Measurements from ENCODE around the gene SMCO1. TPM values are rescaled to one million over a fixed set of nuclear protein-coding genes. Genes with fewer than 3 reads are reported as not detected.

Gene SMCO1
- total RNA-seq, 1 experiment from 2014 or later = not detected

DNA sequence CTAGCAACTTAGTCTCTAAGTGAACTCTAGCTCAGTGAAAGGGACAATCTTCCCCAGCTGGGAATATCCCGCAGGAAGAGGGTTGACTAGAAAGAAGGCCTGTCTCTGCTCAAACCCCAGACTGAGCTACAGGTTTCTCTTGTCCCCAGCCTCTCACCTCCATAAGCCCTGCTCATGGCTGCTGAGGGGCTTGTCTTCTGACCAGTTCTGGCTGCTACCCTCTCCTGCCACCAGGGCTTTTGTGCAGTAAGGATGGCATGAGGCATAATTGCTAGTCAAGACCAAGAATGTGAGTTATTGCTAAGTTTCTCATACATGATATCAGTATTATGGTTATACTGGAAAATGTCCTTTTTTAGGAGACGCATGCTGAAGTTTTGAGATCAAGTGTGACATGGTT is 31.9 kb upstream of the SMCO1 start:
- Histone ChIP-seq H3K36me3 (ENCODE audit: control insufficient read depth, insufficient read depth, low read length) (no peaks in the 10 kb centered on the region), H3K9me3 (peaks cover 12% of the 10 kb centered on the region; the same call in 1 of the 2 replicates), H3K27me3 (replicated peaks; ENCODE audit: control insufficient read depth, insufficient read depth, low read length) (no peaks in the 10 kb centered on the region), H3K4me3 (ENCODE audit: low read depth, low read length) (no peak overlapping the region), H3K4me1 (no peaks in the 10 kb centered on the region)
- CTCF ChIA-PET = no interaction called here
- TF ChIP-seq CTCF (IDR thresholded peaks at IDR 0.05; ENCODE audit: insufficient read depth in 1 of 2, low read depth in 1 of 2, low read length in 1 of 2, severe bottlenecking in 1 of 2, unreplicated experiment in 1 of 2) = no peak
- no TSS peak for BruUV-seq (replicated peaks)
- POLR2A ChIA-PET = no interaction called here
- peaks cover 11% of the 10 kb centered on the region for H3K9me3 Mint-ChIP-seq (ENCODE audit: unreplicated experiment)
- intact Hi-C loops (cut with micrococcal nuclease; ENCODE audit: unreplicated experiment) = no loop called here
- no peak for DNase-seq
- H3K36me3 Mint-ChIP-seq (ENCODE audit: insufficient read depth, unreplicated experiment) = no peaks in the 10 kb centered on the region
- no peaks in the 10 kb centered on the region for H3K27me3 Mint-ChIP-seq (ENCODE audit: insufficient read depth, unreplicated experiment)
- H3K27ac Mint-ChIP-seq (ENCODE audit: unreplicated experiment) = no peak overlapping the region
- no peak overlapping the region for H3K4me3 Mint-ChIP-seq (ENCODE audit: unreplicated experiment)
- H3K4me1 Mint-ChIP-seq (ENCODE audit: low read depth, unreplicated experiment) = no peaks in the 10 kb centered on the region

- POLR2A ChIA-PET = no interaction called here
- H3K27me3 Mint-ChIP-seq (ENCODE audit: insufficient read depth, unreplicated experiment) = no peaks in the 10 kb centered on the region
- H3K4me3 Mint-ChIP-seq (ENCODE audit: unreplicated experiment) = no peak overlapping the region
- H3K27me3 ChIP-seq (replicated peaks; ENCODE audit: control insufficient read depth, insufficient read depth, low read length) = no peaks in the 10 kb centered on the region
- no peaks in the 10 kb centered on the region for H3K36me3 Mint-ChIP-seq (ENCODE audit: insufficient read depth, unreplicated experiment)
- TF ChIP-seq CTCF (IDR thresholded peaks at IDR 0.05; ENCODE audit: insufficient read depth in 1 of 2, low read depth in 1 of 2, low read length in 1 of 2, severe bottlenecking in 1 of 2, unreplicated experiment in 1 of 2) = no peak
- CTCF ChIA-PET = no interaction called here
- H3K27ac Mint-ChIP-seq (ENCODE audit: unreplicated experiment) = no peak overlapping the region
- peaks cover 12% of the 10 kb centered on the region; the same call in 1 of the 2 replicates for H3K9me3 ChIP-seq
- BruUV-seq (replicated peaks) = no TSS peak
- peaks cover 11% of the 10 kb centered on the region for H3K9me3 Mint-ChIP-seq (ENCODE audit: unreplicated experiment)
- H3K4me1 ChIP-seq = no peaks in the 10 kb centered on the region
- no peak overlapping the region for H3K4me3 ChIP-seq (ENCODE audit: low read depth, low read length)
- intact Hi-C loops (cut with micrococcal nuclease; ENCODE audit: unreplicated experiment) = no loop called here
- no peaks in the 10 kb centered on the region for H3K4me1 Mint-ChIP-seq (ENCODE audit: low read depth, unreplicated experiment)
- H3K36me3 ChIP-seq (ENCODE audit: control insufficient read depth, insufficient read depth, low read length) = no peaks in the 10 kb centered on the region
- DNase-seq = no peak
Observed at GRCh38 chr3:196546537-196546936, 31.4 kb upstream of the SMCO1 start.

- intact Hi-C loops (cut with micrococcal nuclease; ENCODE audit: unreplicated experiment) = no loop called here
- DNase-seq = no peak
- BruUV-seq (replicated peaks) = no TSS peak
- Mint-ChIP-seq H3K27me3 (ENCODE audit: insufficient read depth, unreplicated experiment) (no peaks in the 10 kb centered on the region), H3K27ac (ENCODE audit: unreplicated experiment) (no peak overlapping the region), H3K36me3 (ENCODE audit: insufficient read depth, unreplicated experiment) (no peaks in the 10 kb centered on the region), H3K4me1 (ENCODE audit: low read depth, unreplicated experiment) (no peaks in the 10 kb centered on the region), H3K9me3 (ENCODE audit: unreplicated experiment) (no peaks in the 10 kb centered on the region), H3K4me3 (ENCODE audit: unreplicated experiment) (no peak overlapping the region)
- Histone ChIP-seq H3K9me3 (peaks cover 4% of the 10 kb centered on the region; the same call in 1 of the 2 replicates), H3K4me3 (ENCODE audit: low read depth, low read length) (no peak overlapping the region), H3K36me3 (ENCODE audit: control insufficient read depth, insufficient read depth, low read length) (no peaks in the 10 kb centered on the region), H3K27me3 (replicated peaks; ENCODE audit: control insufficient read depth, insufficient read depth, low read length) (no peaks in the 10 kb centered on the region), H3K4me1 (no peaks in the 10 kb centered on the region)
- ChIA-PET POLR2A (no interaction called here), CTCF (no interaction called here)
- no peak for TF ChIP-seq CTCF (IDR thresholded peaks at IDR 0.05; ENCODE audit: insufficient read depth in 1 of 2, low read depth in 1 of 2, low read length in 1 of 2, severe bottlenecking in 1 of 2, unreplicated experiment in 1 of 2)
Observed at GRCh38 chr3:196544491-196544992, 29.4 kb upstream of the SMCO1 start.

Data from Caco-2 (cell line).